Lower leg skin (tissue), 4 donors: ENCODE data around the gene PHB1. TPM values are rescaled to one million over a fixed set of nuclear protein-coding genes. Genes with fewer than 3 reads are reported as not detected.

Source experiments
- DNase-seq, 2 donors: peaks; one replicate each; pipeline ENCODE4 v3.0.0-alpha.2; 2019; ENCODE audit warnings: low spot score in 2 of 2
- H3K4me3 ChIP-seq: fragments of 200-600 bp; sonication (generic); 2 replicates; pipeline ENCODE4 v1.5.1; 2017; ENCODE audit warnings: mild to moderate bottlenecking, low read depth; ENCODE audit not compliant: poor library complexity, severe bottlenecking
- CTCF ChIP-seq, 3 donors: fragments of 450-650 bp; IDR thresholded peaks; one replicate each; pipeline ENCODE4 v1.5.1; 2016; ENCODE audit warnings: antibody characterized with exemption in 3 of 3, mild to moderate bottlenecking in 3 of 3, moderate library complexity in 2 of 3
- POLR2A ChIP-seq, 2 donors: fragments of 450-650 bp; IDR thresholded peaks; one replicate each; pipeline ENCODE4 v1.6.1; 2016 to 2017; ENCODE audit warnings: antibody characterized with exemption in 2 of 2, mild to moderate bottlenecking in 1 of 2, moderate library complexity in 1 of 2
- WGBS, 2 donors: methylation state at CpG; one replicate each; pipeline ENCODE4 v1.1.5; 2018; 5-methylcytosine and 5-hydroxymethylcytosine counted together
- intact Hi-C: fragments of 100-400 bp; cut with DNase I; formaldehyde crosslinking; loops from one replicate; pipeline ENCODE4 v1.15.0; 2023; ENCODE audit warnings: low total_unique reads
- total RNA-seq, 4 donors: library from RNA; depleted of rRNA; stranded (reverse); fragments of >200 nt; gene quantifications; one replicate each; pipeline ENCODE4 v1.1.0, GENCODE V29; 2016

The PHB1 gene
- total RNA-seq, 4 donors from 2014 or later, result 47.0 to 79.0 (median 71.3) TPM

GRCh38 chr17:49361129-49361901 lies 53.4 kb downstream of the PHB1 start:
- TF ChIP-seq CTCF (IDR thresholded peaks at IDR 0.05), result no peak
- intact Hi-C loops, result no loop called here
- WGBS, 2 donors, result 1 to 3% methylated on average over 19 to 24 of the region's 52 CpGs
- peak overlapping the region; percentile 90 for H3K4me3 ChIP-seq
- peak; percentile 44 to 87 for DNase-seq

GRCh38 chr17:49360796-49361128 lies 53.9 kb downstream of the PHB1 start:
- TF ChIP-seq CTCF (IDR thresholded peaks at IDR 0.05), result no peak
- TF ChIP-seq POLR2A (IDR thresholded peaks at IDR 0.05), result no peak
- intact Hi-C loops, result no loop called here
- peak in 1 of 2 donors; percentile 82 for DNase-seq
- 0 to 2% methylated on average over 8 of the region's 8 CpGs for WGBS, 2 donors
- peak overlapping the region; percentile 90 for H3K4me3 ChIP-seq

GRCh38 chr17:49359990-49360795 lies 54.5 kb downstream of the PHB1 start:
- no peak overlapping the region for H3K4me3 ChIP-seq
- WGBS, 2 donors, result 13 to 14% methylated on average over 8 of the region's 8 CpGs
- intact Hi-C loops, result no loop called here
- no peak for TF ChIP-seq POLR2A (IDR thresholded peaks at IDR 0.05)
- DNase-seq, result peak in 1 of 2 donors; percentile 72

- intact Hi-C loops, result no loop called here
- peak in 1 of 2 donors; percentile 21 for DNase-seq
- TF ChIP-seq CTCF (IDR thresholded peaks at IDR 0.05) (no peak), POLR2A (IDR thresholded peaks at IDR 0.05) (no peak)
- WGBS, 2 donors, result 28 to 29% methylated on average over 4 of the region's 4 CpGs
- no peak overlapping the region for H3K4me3 ChIP-seq
Measured at GRCh38 chr17:49358641-49359247, 55.9 kb downstream of the PHB1 start.

- no peak overlapping the region for H3K4me3 ChIP-seq
- intact Hi-C loops, result no loop called here
- WGBS, 2 donors, result 67 to 71% methylated on average over 3 of the region's 3 CpGs
- DNase-seq, result peak in 1 of 2 donors; percentile 2
- no peak for TF ChIP-seq CTCF (IDR thresholded peaks at IDR 0.05)
- TF ChIP-seq POLR2A (IDR thresholded peaks at IDR 0.05), result no peak
Measured at GRCh38 chr17:49357516-49357915, 57.2 kb downstream of the PHB1 start.

- TF ChIP-seq CTCF (IDR thresholded peaks at IDR 0.05), result no peak
- no peak for TF ChIP-seq POLR2A (IDR thresholded peaks at IDR 0.05)
- H3K4me3 ChIP-seq, result no peak overlapping the region
- no peak for DNase-seq
- intact Hi-C loops, result no loop called here
- 83 to 87% methylated on average over 5 of the region's 5 CpGs for WGBS, 2 donors
Measured at GRCh38 chr17:49356320-49356719, 58.4 kb downstream of the PHB1 start.
